GM19372 (cell line): ENCODE measurements around the gene FAM53B.
A peak's percentile ranks its signal among the peaks of the same experiment; 100 is the strongest.

Experiments used
- ATAC-seq: cut with Tn5 transposase; IDR thresholded peaks from one replicate; pipeline ENCODE4 v1.9.1; 2021; ENCODE audit warnings: mild to moderate bottlenecking, low read depth, moderate library complexity; ENCODE audit not compliant: unreplicated experiment

FAM53B gene

GRCh38 chr10:124742413-124743190 lies 1.6 kb downstream of the FAM53B start:
- no peak for ATAC-seq

- ATAC-seq, result no peak
These were observed 2.2 kb downstream of the FAM53B start for GRCh38 chr10:124741922-124742412.

DNA sequence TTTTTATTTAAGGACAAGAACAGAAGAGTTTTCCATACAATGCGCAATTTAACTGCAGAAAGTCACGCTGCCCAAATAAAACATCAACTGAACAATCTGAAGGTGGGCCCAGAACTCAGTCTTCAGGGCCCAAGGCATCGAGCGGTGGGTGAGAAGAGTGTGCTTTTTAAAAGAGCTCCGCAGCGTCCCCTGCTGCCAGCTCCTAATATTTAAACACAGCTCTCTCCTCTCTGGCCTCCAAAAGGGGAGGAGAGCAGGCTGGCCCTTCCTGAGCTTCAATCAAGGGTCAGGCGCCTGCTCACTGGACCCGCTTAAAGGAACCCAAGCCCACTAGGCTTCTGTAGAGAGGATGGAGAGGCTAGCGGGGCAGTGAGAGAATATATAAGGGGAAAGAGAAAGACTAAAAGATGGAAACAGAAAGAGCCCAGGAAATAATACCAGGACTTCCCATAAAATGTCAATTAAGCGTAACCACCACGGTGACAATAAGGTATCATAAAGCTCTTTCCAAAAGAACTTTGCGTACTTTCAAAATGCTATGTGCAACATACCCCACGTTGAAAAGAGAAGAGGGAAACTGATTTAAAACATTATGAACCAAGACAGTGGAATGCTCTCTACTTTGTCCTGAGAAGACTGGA lies 2.8 kb downstream of the FAM53B start:
- ATAC-seq, result peak; percentile 40

- peak; percentile 5 for ATAC-seq
These were observed 3.6 kb downstream of the FAM53B start for GRCh38 chr10:124740369-124741280.

DNA sequence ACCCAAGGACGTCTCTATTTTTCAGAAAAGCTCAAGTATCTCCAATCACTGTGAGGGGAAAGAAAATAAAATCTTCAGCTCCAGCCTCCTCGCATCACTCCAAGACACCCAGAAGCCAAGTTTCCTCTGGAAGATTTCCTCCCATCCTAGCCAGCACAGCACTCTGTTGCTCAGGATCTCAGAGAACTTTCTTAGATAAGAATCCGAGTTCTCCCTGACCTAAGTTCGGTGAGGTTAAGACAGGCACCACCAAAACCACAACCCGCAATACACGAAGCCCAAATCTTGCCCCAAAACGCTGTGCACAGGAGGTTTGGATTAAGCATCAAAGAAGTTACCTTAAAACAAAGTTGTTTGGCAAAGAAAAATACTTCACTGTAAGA lies 4.2 kb downstream of the FAM53B start:
- no peak for ATAC-seq

- ATAC-seq, result no peak
These were observed 4.9 kb downstream of the FAM53B start for GRCh38 chr10:124739119-124739921.

- ATAC-seq, result no peak
These were observed 5.7 kb downstream of the FAM53B start for GRCh38 chr10:124738441-124738840.

GRCh38 chr10:124737708-124738107 lies 6.5 kb downstream of the FAM53B start:
- no peak for ATAC-seq

DNA sequence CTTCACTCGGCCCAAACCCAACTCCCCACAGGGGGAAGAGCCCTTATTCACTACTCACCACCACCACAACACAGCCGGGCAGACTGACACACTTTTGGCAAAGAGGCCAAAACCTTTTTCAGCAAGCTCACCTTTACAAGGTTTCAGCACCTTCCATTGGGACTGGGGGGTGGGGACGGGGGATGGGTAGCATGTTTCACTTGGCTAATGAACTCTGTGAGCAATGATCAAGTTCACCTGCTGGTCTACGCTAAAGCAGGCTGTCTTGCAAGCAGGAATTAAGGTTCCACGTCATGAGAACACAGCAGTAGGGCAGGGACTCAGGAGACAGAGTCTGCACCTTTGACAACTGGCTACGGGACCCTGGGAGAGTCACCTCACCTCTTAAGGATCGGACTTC lies 7.0 kb downstream of the FAM53B start:
- no peak for ATAC-seq

DNA sequence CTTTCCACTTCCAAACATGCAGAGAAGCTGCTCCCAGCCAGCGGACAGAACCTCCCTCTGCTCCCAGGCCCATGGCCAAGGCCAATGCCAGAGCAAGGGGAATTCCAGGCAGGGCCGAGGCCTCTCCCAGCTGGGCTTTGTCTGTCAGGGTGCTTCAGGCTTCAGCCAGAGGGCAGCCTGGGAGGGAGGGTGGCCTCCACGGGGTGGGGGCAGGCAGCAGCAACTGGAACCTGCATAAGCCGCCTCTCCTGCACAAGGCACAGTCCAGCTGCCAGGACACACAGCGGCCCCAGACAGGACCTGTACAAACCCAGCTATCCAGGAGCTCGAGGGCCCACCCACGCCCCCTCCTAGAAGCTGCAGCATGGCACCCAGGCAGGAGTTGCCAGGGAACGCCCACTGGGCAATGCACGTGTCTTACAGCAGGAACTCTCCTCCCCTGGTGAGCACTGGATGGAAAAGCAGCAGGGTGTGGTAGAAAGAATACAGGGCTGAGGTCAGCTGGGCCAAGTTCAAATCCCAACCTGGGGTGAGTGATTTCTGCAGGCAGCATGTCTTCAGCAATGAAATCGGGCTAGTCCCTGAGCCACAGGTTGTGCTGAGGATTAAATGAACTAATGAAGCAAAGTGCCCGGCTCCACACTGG lies 7.6 kb downstream of the FAM53B start:
- no peak for ATAC-seq

GRCh38 chr10:124735491-124736286 lies 8.5 kb downstream of the FAM53B start:
- no peak for ATAC-seq

DNA sequence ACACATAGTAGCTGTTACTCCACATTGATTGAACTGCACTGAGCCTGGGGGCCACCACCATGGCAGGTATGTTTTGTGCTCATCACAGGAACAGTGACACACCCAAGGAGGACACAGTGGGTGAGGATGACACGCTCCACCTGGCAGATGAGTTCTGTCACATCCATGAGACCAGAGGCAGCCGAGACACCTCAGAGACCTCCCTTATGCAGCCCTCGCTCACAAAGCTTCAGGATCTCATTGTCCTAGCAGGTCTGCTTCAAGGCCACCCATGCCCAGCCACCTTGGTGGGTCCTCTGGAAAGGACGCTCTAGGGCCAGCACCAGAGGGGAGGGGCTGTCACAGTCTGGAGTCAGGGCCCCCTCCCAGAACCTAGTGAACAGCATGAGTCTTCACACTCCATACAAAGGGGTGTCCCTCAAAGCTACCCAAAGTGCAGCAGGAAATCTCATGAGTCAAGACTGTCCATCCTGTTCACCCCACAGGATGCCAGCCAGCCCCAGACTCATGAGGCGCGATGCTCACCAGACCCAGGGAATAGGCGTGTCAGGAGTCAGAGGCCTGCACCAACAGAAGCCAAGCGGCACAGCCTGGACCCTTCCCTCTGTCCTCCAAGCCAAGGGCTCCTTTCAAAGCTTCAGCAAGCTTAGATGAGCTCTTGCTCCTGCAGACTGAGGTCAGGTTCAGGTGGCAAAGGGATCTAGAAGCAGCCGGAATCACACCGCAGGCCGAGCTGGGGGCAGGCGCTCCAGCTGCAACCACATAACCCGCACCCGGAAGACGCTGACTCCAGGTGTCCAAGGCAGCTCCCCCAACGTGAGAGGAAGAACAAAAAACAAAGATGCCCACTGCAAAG lies 9.6 kb downstream of the FAM53B start:
- ATAC-seq, result no peak

- no peak for ATAC-seq
These were observed 10.5 kb downstream of the FAM53B start for GRCh38 chr10:124733571-124734245.

GRCh38 chr10:124732931-124733570 lies 11.1 kb downstream of the FAM53B start:
- ATAC-seq, result peak; percentile 74

DNA sequence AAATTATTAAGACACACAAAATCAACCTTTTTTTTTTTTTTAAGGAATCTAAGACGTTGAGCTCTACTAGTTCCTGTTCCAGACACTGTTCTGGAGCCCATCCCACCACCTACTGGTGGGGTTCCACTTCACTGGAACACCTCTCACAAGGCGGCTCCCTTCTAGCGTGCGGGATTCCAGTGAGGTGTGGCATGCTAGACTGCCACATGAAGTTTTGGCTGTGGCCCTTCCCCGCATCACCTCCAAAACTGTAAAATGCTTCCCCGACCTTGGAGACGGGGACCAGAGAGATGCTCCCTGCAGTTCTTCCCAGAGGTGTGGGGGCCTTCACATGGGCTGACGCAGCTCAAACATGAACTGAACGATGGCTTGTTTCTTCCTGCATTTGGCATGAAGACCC lies 12.6 kb downstream of the FAM53B start:
- ATAC-seq, result no peak

GRCh38 chr10:124730790-124731189 lies 13.4 kb downstream of the FAM53B start:
- no peak for ATAC-seq
